SK-N-SH treated with all-trans-retinoic acid at 6 μM for 48 hours (cell line): ENCODE results near the gene CSTF3.

ENCODE experiments used
- ATAC-seq: fragments of 200-7000 bp; cut with Tn5 transposase; 3 replicates; pipeline ENCODE4 v1.9.1; 2020; ENCODE audit warnings: mild to moderate bottlenecking, moderate library complexity
- BACH2 ChIP-seq: fragments of 250-450 bp; sonication (Bioruptor Pico); IDR thresholded peaks from 2 replicates; pipeline ENCODE4 v1.9.0; 2021; ENCODE audit warnings: mild to moderate bottlenecking, borderline replicate concordance
- CREB5 ChIP-seq: fragments of 250-450 bp; sonication (Bioruptor Pico); IDR thresholded peaks from 2 replicates; pipeline ENCODE4 v1.5.1; 2020; ENCODE audit warnings: low read depth, mild to moderate bottlenecking, moderate library complexity
- CSDC2 ChIP-seq: fragments of 250-450 bp; sonication (Bioruptor Pico); IDR thresholded peaks from 2 replicates; pipeline ENCODE4 v1.5.0; 2020; ENCODE audit warnings: mild to moderate bottlenecking, moderate library complexity
- CSRNP3 ChIP-seq: fragments of 250-450 bp; sonication (Bioruptor Pico); IDR thresholded peaks from 2 replicates; pipeline ENCODE4 v1.5.1; 2021; ENCODE audit warnings: mild to moderate bottlenecking, moderate library complexity
- ESRRG ChIP-seq: fragments of 250-450 bp; sonication (Bioruptor Pico); IDR thresholded peaks from 2 replicates; pipeline ENCODE4 v1.6.1; 2021; ENCODE audit warnings: mild to moderate bottlenecking
- ISL1 ChIP-seq: fragments of 250-450 bp; sonication (Bioruptor Pico); IDR thresholded peaks from 2 replicates; pipeline ENCODE4 v2.1.2; 2022; ENCODE audit warnings: mild to moderate bottlenecking, moderate library complexity
- OSR1 ChIP-seq: fragments of 250-450 bp; sonication (Bioruptor Pico); IDR thresholded peaks from 2 replicates; pipeline ENCODE4 v1.8.0; 2022; ENCODE audit warnings: moderate library complexity, mild to moderate bottlenecking, inconsistent platforms
- PATZ1 ChIP-seq: fragments of 250-450 bp; sonication (Bioruptor Pico); IDR thresholded peaks from 2 replicates; pipeline ENCODE4 v1.8.0; 2020; ENCODE audit warnings: mild to moderate bottlenecking, moderate library complexity, borderline replicate concordance
- POU6F1 ChIP-seq: fragments of 250-450 bp; sonication (Bioruptor Pico); IDR thresholded peaks from 2 replicates; pipeline ENCODE4 v1.8.0; 2021; ENCODE audit warnings: low read depth, mild to moderate bottlenecking, moderate library complexity, borderline replicate concordance
- PPARA ChIP-seq: fragments of 250-450 bp; sonication (Bioruptor Pico); IDR thresholded peaks from 2 replicates; pipeline ENCODE4 v1.5.0; 2020; ENCODE audit warnings: mild to moderate bottlenecking, borderline replicate concordance
- RARB ChIP-seq: fragments of 250-450 bp; sonication (Bioruptor Pico); IDR thresholded peaks from 2 replicates; pipeline ENCODE4 v1.8.0; 2021; ENCODE audit warnings: mild to moderate bottlenecking, moderate library complexity
- SNAI2 ChIP-seq: fragments of 250-450 bp; sonication (Bioruptor Pico); IDR thresholded peaks from 2 replicates; pipeline ENCODE4 v1.5.0; 2020; ENCODE audit warnings: mild to moderate bottlenecking, moderate library complexity
- TCF4 ChIP-seq: fragments of 250-450 bp; sonication (Bioruptor Pico); IDR thresholded peaks from 2 replicates; pipeline ENCODE4 v1.8.0; 2021; ENCODE audit warnings: mild to moderate bottlenecking, moderate library complexity, borderline replicate concordance
- TSHZ2 ChIP-seq: fragments of 250-450 bp; sonication (Bioruptor Pico); IDR thresholded peaks from 2 replicates; pipeline ENCODE4 v1.5.0; 2020; ENCODE audit warnings: mild to moderate bottlenecking, moderate library complexity
- ZC3H10 ChIP-seq: fragments of 250-450 bp; sonication (Bioruptor Pico); IDR thresholded peaks from 2 replicates; pipeline ENCODE4 v1.5.1; 2021; ENCODE audit warnings: mild to moderate bottlenecking, moderate library complexity
- ZFP3 ChIP-seq: fragments of 250-450 bp; sonication (Bioruptor Pico); IDR thresholded peaks from 2 replicates; pipeline ENCODE4 v1.5.0; 2020; ENCODE audit warnings: mild to moderate bottlenecking, moderate library complexity
- ZFP30 ChIP-seq: fragments of 450-650 bp; formaldehyde crosslinking; IDR thresholded peaks from 2 replicates; pipeline ENCODE4 v1.5.0; 2022; ENCODE audit warnings: mild to moderate bottlenecking, moderate library complexity
- ZNF565 ChIP-seq: fragments of 450-650 bp; formaldehyde crosslinking; conservative IDR thresholded peaks from 2 replicates; pipeline ENCODE4 v1.5.0; 2020; ENCODE audit warnings: low read depth, mild to moderate bottlenecking, moderate library complexity
- ZNF70 ChIP-seq: fragments of 450-650 bp; formaldehyde crosslinking; IDR thresholded peaks from 2 replicates; pipeline ENCODE4 v1.5.0; 2020; ENCODE audit warnings: mild to moderate bottlenecking, moderate library complexity
- ZNF8 ChIP-seq: fragments of 450-650 bp; formaldehyde crosslinking; IDR thresholded peaks from 2 replicates; pipeline ENCODE4 v1.5.0; 2020; ENCODE audit warnings: mild to moderate bottlenecking, moderate library complexity

The CSTF3 gene

GRCh38 chr11:33110083-33110482, 51.2 kb downstream of the CSTF3 start:
- TF ChIP-seq SNAI2 (CRISPR knock-in tag): no peak
- no peak for TF ChIP-seq ZNF70
- no peak for TF ChIP-seq ZFP30 (CRISPR knock-in tag)
- TF ChIP-seq POU6F1: no peak
- no peak for TF ChIP-seq TSHZ2 (CRISPR knock-in tag)
- ATAC-seq: no peak

- ATAC-seq: no peak
- TF ChIP-seq ZFP3 (CRISPR knock-in tag) (no peak), ZNF565 (CRISPR knock-in tag) (no peak), ZC3H10 (no peak), ESRRG (no peak), ZNF70 (no peak), ISL1 (no peak)
Measured at GRCh38 chr11:33109294-33109895, 51.9 kb downstream of the CSTF3 start.

GRCh38 chr11:33103836-33104235, 57.4 kb downstream of the CSTF3 start:
- TF ChIP-seq BACH2 (CRISPR knock-in tag) (no peak), PATZ1 (CRISPR knock-in tag) (no peak), ZNF8 (CRISPR knock-in tag) (no peak), PPARA (CRISPR knock-in tag) (no peak), ISL1 (no peak), TCF4 (no peak), POU6F1 (no peak), ZNF70 (no peak), CSDC2 (CRISPR knock-in tag) (no peak), CREB5 (CRISPR knock-in tag) (no peak), RARB (CRISPR knock-in tag) (no peak)
- ATAC-seq: no peak

- no peak for ATAC-seq
- no peak for TF ChIP-seq CSRNP3 (CRISPR knock-in tag)
- no peak for TF ChIP-seq OSR1
- no peak for TF ChIP-seq PATZ1 (CRISPR knock-in tag)
- no peak for TF ChIP-seq CREB5 (CRISPR knock-in tag)
- no peak for TF ChIP-seq TCF4
- no peak for TF ChIP-seq ZC3H10
- no peak for TF ChIP-seq ZNF8 (CRISPR knock-in tag)
- TF ChIP-seq BACH2 (CRISPR knock-in tag): no peak
- no peak for TF ChIP-seq POU6F1
- TF ChIP-seq ISL1: no peak
- TF ChIP-seq RARB (CRISPR knock-in tag): no peak
Measured at GRCh38 chr11:33094157-33094556, 67.1 kb downstream of the CSTF3 start.
